Activated CD8-positive, alpha-beta T cell treated with anti-CD3 and anti-CD28 coated beads for 36 hours (primary cell): Measurements from ENCODE around the gene FASTK. TPM values are rescaled to one million over a fixed set of nuclear protein-coding genes. Genes with fewer than 3 reads are reported as not detected.

Experiments
- ATAC-seq: fragments of 200-7000 bp; cut with Tn5 transposase; one replicate; pipeline ENCODE4 v1.10.0; 2021; ENCODE audit warnings: mild to moderate bottlenecking, moderate library complexity
- CTCF ChIA-PET: fragments of 350-600 bp; sonication (Branson Sonifier 250); formaldehyde crosslinking; loops from one replicate; lab custom pipeline; 2021; ENCODE audit warnings: antibody characterized with exemption; lab: Charles Lee
- POLR2A ChIA-PET: fragments of 350-600 bp; sonication (Branson Sonifier 250); formaldehyde crosslinking; loops from one replicate; lab custom pipeline; 2021; ENCODE audit warnings: antibody characterized with exemption; lab: Charles Lee
- DNase-seq: peaks from one replicate; pipeline ENCODE4 v3.0.0-alpha.2; 2020
- H3K27ac Mint-ChIP-seq: one replicate; pipeline ENCODE4 v1.8.0; 2021; ENCODE audit warnings: mild to moderate bottlenecking, mixed read lengths
- H3K27me3 Mint-ChIP-seq: one replicate; pipeline ENCODE4 v1.8.0; 2021; ENCODE audit warnings: mixed read lengths
- H3K36me3 Mint-ChIP-seq: one replicate; pipeline ENCODE4 v1.8.0; 2021; ENCODE audit warnings: low read depth, mixed read lengths
- H3K4me1 Mint-ChIP-seq: one replicate; pipeline ENCODE4 v1.8.0; 2021; ENCODE audit warnings: low read depth, mixed read lengths
- H3K4me3 Mint-ChIP-seq: one replicate; pipeline ENCODE4 v1.8.0; 2021; ENCODE audit warnings: mild to moderate bottlenecking, moderate library complexity, mixed read lengths
- H3K9me3 Mint-ChIP-seq: one replicate; pipeline ENCODE4 v1.8.0; 2021; ENCODE audit warnings: mixed read lengths
- intact Hi-C: fragments of 100-400 bp; cut with micrococcal nuclease; formaldehyde crosslinking; loops from one replicate; pipeline ENCODE4 v1.10.0; 2022
- total RNA-seq, 2 experiments: library from RNA; stranded (reverse); gene quantifications; one replicate each; pipeline ENCODE4 v1.2.3, GENCODE V29; 2021
- TF ChIP-seq, protein P1 (sequence below): fragments of 200-600 bp; IDR thresholded peaks from one replicate; pipeline ENCODE4 v1.8.0; 2022; ENCODE audit warnings: antibody characterized with exemption, mild to moderate bottlenecking

FASTK gene
- total RNA-seq, 2 experiments from 2014 or later: 54.0 to 59.4 TPM

DNA sequence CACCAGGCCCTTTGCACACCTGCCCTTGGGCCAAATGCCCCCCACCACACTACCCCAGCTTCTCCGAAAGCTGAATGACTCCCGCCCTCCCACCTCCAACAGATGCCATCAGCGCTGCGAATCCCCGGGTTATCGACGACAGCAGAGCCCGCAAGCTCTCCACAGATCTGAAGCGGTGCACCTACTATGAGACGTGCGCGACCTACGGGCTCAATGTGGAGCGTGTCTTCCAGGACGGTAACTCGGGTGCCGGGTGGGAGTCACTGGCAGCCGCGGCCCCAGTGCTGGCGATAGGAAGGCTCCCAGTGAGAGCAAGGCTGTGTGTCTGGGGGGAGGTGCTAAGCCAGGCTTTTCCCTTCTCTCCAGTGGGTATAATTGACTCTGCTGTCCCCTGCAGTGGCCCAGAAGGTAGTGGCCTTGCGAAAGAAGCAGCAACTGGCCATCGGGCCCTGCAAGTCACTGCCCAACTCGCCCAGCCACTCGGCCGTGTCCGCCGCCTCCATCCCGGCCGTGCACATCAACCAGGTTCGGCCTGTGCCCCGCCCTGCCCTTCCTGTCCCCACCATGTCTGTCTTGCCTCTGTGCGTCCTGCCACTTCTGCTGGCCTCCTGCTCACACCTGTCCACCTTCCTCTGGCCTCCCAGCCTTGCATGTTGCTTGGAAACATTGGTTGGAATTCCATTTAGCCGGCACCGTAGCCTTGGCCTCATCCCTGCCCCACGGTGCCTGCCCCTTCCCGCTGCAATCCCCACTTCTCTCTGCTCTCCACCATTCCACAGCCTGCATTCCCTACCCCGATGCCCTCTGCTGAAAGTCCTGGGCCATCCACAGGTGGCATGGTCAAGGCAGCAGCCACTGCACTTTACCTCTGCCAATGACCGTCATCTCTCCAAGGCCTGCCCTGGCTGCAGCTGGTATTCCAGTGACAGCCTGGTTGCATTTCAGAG, 37.8 kb upstream of the FASTK start:
- intact Hi-C loops: loop anchor here (10.0 kb wide), 1 partner anchor 186 kb away; no protein-coding TSS in a partner anchor
- H3K9me3 Mint-ChIP-seq: no peaks in the 10 kb centered on the region
- POLR2A ChIA-PET: no interaction called here
- TF ChIP-seq, protein P1, sequence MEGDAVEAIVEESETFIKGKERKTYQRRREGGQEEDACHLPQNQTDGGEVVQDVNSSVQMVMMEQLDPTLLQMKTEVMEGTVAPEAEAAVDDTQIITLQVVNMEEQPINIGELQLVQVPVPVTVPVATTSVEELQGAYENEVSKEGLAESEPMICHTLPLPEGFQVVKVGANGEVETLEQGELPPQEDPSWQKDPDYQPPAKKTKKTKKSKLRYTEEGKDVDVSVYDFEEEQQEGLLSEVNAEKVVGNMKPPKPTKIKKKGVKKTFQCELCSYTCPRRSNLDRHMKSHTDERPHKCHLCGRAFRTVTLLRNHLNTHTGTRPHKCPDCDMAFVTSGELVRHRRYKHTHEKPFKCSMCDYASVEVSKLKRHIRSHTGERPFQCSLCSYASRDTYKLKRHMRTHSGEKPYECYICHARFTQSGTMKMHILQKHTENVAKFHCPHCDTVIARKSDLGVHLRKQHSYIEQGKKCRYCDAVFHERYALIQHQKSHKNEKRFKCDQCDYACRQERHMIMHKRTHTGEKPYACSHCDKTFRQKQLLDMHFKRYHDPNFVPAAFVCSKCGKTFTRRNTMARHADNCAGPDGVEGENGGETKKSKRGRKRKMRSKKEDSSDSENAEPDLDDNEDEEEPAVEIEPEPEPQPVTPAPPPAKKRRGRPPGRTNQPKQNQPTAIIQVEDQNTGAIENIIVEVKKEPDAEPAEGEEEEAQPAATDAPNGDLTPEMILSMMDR: no peak
- peaks cover 11% of the 10 kb centered on the region for H3K4me1 Mint-ChIP-seq
- no peak overlapping the region for H3K27ac Mint-ChIP-seq
- CTCF ChIA-PET: no interaction called here
- H3K4me3 Mint-ChIP-seq: no peak overlapping the region
- DNase-seq (no peak), ATAC-seq (no peak)
- peaks cover 11% of the 10 kb centered on the region for H3K27me3 Mint-ChIP-seq
- no peaks in the 10 kb centered on the region for H3K36me3 Mint-ChIP-seq

DNA sequence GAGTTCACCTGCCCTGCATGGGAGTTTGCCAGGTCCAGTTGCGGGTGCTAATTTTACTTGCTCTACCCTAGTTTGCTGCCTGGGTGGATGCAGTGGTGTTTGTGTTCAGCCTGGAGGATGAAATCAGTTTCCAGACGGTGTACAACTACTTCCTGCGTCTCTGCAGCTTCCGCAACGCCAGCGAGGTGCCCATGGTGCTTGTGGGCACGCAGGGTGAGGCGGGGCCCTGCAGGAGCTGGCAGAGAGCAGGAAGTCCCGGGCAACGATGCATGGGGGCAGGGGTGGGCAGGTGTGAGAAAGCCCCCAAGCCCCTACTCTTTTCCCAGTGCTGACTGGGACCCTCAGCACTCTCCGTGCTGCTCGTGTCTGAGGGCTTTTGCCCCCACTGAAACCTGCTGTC, 37.0 kb upstream of the FASTK start:
- ChIA-PET CTCF (interaction anchor here (0.9 to 1.1 kb wide), 2 partner anchors 89 to 187 kb away, joined by 3 read pairs; partner anchors contain the start of gene ABCB8), POLR2A (no interaction called here)
- peaks cover 11% of the 10 kb centered on the region for H3K4me1 Mint-ChIP-seq
- intact Hi-C loops: loop anchor here (10.0 kb wide), 1 partner anchor 187 kb away; no protein-coding TSS in a partner anchor
- no peaks in the 10 kb centered on the region for H3K36me3 Mint-ChIP-seq
- H3K27ac Mint-ChIP-seq: peak overlapping the region; percentile 73
- H3K27me3 Mint-ChIP-seq: peaks cover 17% of the 10 kb centered on the region
- DNase-seq (peak; percentile 46), ATAC-seq (peak; percentile 56)
- TF ChIP-seq, protein P1: no peak
- H3K4me3 Mint-ChIP-seq: peak overlapping the region; percentile 57
- no peaks in the 10 kb centered on the region for H3K9me3 Mint-ChIP-seq

GRCh38 chr7:151116603-151117440, 36.2 kb upstream of the FASTK start:
- no peaks in the 10 kb centered on the region for H3K36me3 Mint-ChIP-seq
- peak overlapping the region; percentile 57 for H3K4me3 Mint-ChIP-seq
- H3K27ac Mint-ChIP-seq: peak overlapping the region; percentile 73
- H3K4me1 Mint-ChIP-seq: peaks cover 11% of the 10 kb centered on the region
- intact Hi-C loops: loop anchor here (10.0 kb wide), 1 partner anchor 188 kb away; no protein-coding TSS in a partner anchor
- ATAC-seq (no peak), DNase-seq (no peak)
- TF ChIP-seq, protein P1: no peak
- POLR2A ChIA-PET: no interaction called here
- no peaks in the 10 kb centered on the region for H3K9me3 Mint-ChIP-seq
- peaks cover 17% of the 10 kb centered on the region for H3K27me3 Mint-ChIP-seq
- CTCF ChIA-PET: interaction anchor here (0.9 to 1.6 kb wide), 3 partner anchors 7 to 188 kb away, joined by 3 to 11 read pairs (median 3); partner anchors contain the start of gene ABCB8

GRCh38 chr7:151115836-151116418, 35.3 kb upstream of the FASTK start:
- Mint-ChIP-seq H3K9me3 (no peaks in the 10 kb centered on the region), H3K27ac (peak overlapping the region; percentile 50), H3K36me3 (no peaks in the 10 kb centered on the region), H3K4me1 (peaks cover 11% of the 10 kb centered on the region), H3K27me3 (peaks cover 17% of the 10 kb centered on the region), H3K4me3 (peak overlapping the region; percentile 58)
- ChIA-PET CTCF (interaction anchor here (0.6 to 1.6 kb wide), 7 partner anchors 8 to 346 kb away, joined by 3 to 11 read pairs (median 3); no protein-coding TSS in a partner anchor), POLR2A (no interaction called here)
- ATAC-seq (peak; percentile 26), DNase-seq (peak; percentile 21)
- TF ChIP-seq, protein P1: no peak
- intact Hi-C loops: loop anchor here (10.0 kb wide), 1 partner anchor 189 kb away; no protein-coding TSS in a partner anchor
